ENCODE data around the gene NAT16.

GRCh38 chr7:101195884-101196283, 15.8 kb upstream of the NAT16 start:
- TF ChIP-seq, protein P1, sequence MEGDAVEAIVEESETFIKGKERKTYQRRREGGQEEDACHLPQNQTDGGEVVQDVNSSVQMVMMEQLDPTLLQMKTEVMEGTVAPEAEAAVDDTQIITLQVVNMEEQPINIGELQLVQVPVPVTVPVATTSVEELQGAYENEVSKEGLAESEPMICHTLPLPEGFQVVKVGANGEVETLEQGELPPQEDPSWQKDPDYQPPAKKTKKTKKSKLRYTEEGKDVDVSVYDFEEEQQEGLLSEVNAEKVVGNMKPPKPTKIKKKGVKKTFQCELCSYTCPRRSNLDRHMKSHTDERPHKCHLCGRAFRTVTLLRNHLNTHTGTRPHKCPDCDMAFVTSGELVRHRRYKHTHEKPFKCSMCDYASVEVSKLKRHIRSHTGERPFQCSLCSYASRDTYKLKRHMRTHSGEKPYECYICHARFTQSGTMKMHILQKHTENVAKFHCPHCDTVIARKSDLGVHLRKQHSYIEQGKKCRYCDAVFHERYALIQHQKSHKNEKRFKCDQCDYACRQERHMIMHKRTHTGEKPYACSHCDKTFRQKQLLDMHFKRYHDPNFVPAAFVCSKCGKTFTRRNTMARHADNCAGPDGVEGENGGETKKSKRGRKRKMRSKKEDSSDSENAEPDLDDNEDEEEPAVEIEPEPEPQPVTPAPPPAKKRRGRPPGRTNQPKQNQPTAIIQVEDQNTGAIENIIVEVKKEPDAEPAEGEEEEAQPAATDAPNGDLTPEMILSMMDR (IDR thresholded peaks at IDR 0.05; ENCODE audit: low read depth, low read length): no peak
- no peak for TF ChIP-seq EZH2phosphoT487 (IDR thresholded peaks at IDR 0.05; ENCODE audit: low read depth)

Measured in OCI-LY3 (cell line).